ENCODE measurements around the gene FNDC1.

Gene FNDC1

DNA sequence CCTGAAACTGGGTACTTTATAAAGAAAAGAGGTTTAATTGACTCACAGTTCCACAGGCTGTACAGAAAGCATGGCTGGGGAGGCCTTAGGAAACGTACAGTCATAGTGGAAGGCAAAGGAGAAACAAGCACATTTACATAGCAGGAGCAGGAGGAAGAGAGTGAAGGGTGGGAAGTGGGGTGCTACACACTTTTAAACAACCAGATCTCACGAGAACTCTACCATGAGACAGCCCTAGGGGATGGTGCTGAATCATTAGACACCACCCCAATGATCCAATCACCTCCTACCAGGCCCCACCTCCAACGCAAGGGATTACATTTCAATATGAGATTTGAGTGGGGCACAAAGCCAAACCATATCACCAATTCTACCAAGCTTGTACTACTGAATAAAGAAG is 7.4 kb upstream of the FNDC1 start:
- WGBS (ENCODE audit: extremely low coverage, insufficient coverage, low lambda C conversion rate), result no CpG with 5 or more reads among the region's 3 CpGs
- H3K79me2 ChIP-seq (ENCODE audit: control insufficient read depth, insufficient read depth, low read length), result no peaks in the 10 kb centered on the region
- no peaks in the 10 kb centered on the region for H3K79me1 ChIP-seq (ENCODE audit: low read length)
- H2BK120ac ChIP-seq (ENCODE audit: low read depth, low read length), result no peak overlapping the region
- H3K4me1 ChIP-seq (ENCODE audit: control insufficient read depth, low read depth, low read length), result no peaks in the 10 kb centered on the region
- H2AK5ac ChIP-seq (ENCODE audit: low read length), result no peak overlapping the region
- H3K4me2 ChIP-seq (ENCODE audit: low read length), result no peak overlapping the region
- DNase-seq, result no peak
- H3K9ac ChIP-seq (ENCODE audit: low read length), result no peak overlapping the region
- no peak overlapping the region for H4K8ac ChIP-seq (ENCODE audit: low read depth, low read length)
- H3K27me3 ChIP-seq (ENCODE audit: insufficient read depth, low read length, poor library complexity), result no peaks in the 10 kb centered on the region
- H3K27ac ChIP-seq (ENCODE audit: low read depth, low read length), result no peak overlapping the region
- no peak overlapping the region for H2BK15ac ChIP-seq (replicated peaks; ENCODE audit: low read depth)
- no peak overlapping the region for H2BK5ac ChIP-seq (ENCODE audit: low read length)
- H3K18ac ChIP-seq (ENCODE audit: low read length), result no peak overlapping the region
- no peaks in the 10 kb centered on the region for H3K36me3 ChIP-seq (ENCODE audit: control insufficient read depth, insufficient read depth, low read length)
- no peak overlapping the region for H3K4me3 ChIP-seq (ENCODE audit: low read length)
- no peak overlapping the region for H3K56ac ChIP-seq (ENCODE audit: low read length)
- H3K23ac ChIP-seq (ENCODE audit: low read length), result no peak overlapping the region
- no peak overlapping the region for H4K5ac ChIP-seq (ENCODE audit: low read length)
- no peak overlapping the region for H3K4ac ChIP-seq (ENCODE audit: low read depth, low read length)

DNA sequence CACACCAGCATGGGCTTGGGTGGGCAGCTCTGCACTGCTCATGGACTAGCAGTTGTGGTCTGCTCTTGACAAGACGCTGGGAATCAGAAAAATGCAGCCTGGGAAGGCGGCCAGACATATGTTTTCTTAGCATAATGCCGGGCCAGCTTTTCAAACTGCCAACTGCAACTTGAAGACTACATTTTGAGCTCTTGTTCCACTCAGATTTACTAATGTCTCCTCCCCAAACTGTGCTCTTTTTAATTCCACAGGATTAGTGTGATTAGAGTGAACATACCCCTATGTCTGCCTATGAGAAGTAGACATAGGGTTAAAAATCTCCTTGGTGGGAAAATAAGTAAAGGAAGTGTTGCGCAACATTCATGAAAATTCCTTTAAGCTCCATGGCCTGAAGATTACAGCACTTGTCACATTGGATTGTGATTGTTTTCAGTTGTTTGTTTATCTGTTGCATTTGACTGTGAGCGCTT is 5.3 kb upstream of the FNDC1 start:
- Histone ChIP-seq H3K56ac (ENCODE audit: low read length) (no peak overlapping the region), H3K36me3 (ENCODE audit: control insufficient read depth, insufficient read depth, low read length) (no peaks in the 10 kb centered on the region), H3K79me2 (ENCODE audit: control insufficient read depth, insufficient read depth, low read length) (no peaks in the 10 kb centered on the region), H2AK5ac (ENCODE audit: low read length) (no peak overlapping the region), H3K27me3 (ENCODE audit: insufficient read depth, low read length, poor library complexity) (no peaks in the 10 kb centered on the region), H3K18ac (ENCODE audit: low read length) (no peak overlapping the region), H2BK5ac (ENCODE audit: low read length) (no peak overlapping the region), H3K4me1 (ENCODE audit: control insufficient read depth, low read depth, low read length) (no peaks in the 10 kb centered on the region), H3K4ac (ENCODE audit: low read depth, low read length) (no peak overlapping the region), H2BK15ac (replicated peaks; ENCODE audit: low read depth) (no peak overlapping the region), H3K27ac (ENCODE audit: low read depth, low read length) (no peak overlapping the region), H2BK120ac (ENCODE audit: low read depth, low read length) (no peak overlapping the region), H3K9ac (ENCODE audit: low read length) (no peak overlapping the region), H4K8ac (ENCODE audit: low read depth, low read length) (no peak overlapping the region), H3K4me2 (ENCODE audit: low read length) (no peak overlapping the region), H4K5ac (ENCODE audit: low read length) (no peak overlapping the region), H3K4me3 (ENCODE audit: low read length) (no peak overlapping the region), H3K79me1 (ENCODE audit: low read length) (no peaks in the 10 kb centered on the region), H3K23ac (ENCODE audit: low read length) (no peak overlapping the region)
- DNase-seq, result no peak
- no CpG with 5 or more reads among the region's 5 CpGs for WGBS (ENCODE audit: extremely low coverage, insufficient coverage, low lambda C conversion rate)

DNA sequence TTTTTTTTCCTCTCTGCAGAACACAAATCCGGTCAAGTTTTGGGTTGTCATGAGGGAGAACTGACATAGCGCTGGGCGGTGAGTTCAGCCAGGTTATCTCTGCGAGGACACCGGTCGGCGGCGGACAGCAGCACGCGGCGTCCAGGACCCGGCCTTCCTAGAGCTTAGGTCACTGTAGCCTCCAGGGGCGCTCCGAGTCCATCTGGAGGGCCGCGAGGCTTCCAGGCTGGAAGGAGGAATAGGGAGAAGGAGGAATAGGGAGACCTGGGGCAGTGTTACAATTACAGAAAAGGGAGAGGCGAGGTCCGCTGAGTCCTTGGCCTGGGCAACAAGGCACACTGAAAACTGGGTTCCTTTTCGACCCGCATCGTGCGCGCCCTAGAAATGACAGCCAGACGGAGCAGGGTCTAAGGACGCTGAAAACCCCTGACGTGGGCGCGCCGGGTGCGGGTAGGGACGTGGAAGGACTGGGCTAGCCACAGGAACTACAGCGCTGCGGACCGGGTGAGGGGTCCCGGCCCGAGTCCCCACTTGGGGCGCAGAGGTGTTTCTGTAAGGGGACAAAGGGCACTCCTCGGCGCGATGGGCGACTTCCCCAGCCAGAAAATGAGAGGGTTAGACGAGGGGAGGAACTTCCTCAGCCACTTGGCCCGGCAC is 536 bp upstream of the FNDC1 start:
- Histone ChIP-seq H3K9ac (ENCODE audit: low read length) (peak overlapping the region; percentile 50), H4K8ac (ENCODE audit: low read depth, low read length) (no peak overlapping the region), H3K79me2 (ENCODE audit: control insufficient read depth, insufficient read depth, low read length) (no peaks in the 10 kb centered on the region), H3K4me2 (ENCODE audit: low read length) (peak overlapping the region; percentile 67), H2BK5ac (ENCODE audit: low read length) (no peak overlapping the region), H3K4me1 (ENCODE audit: control insufficient read depth, low read depth, low read length) (no peaks in the 10 kb centered on the region), H3K27ac (ENCODE audit: low read depth, low read length) (no peak overlapping the region), H3K4ac (ENCODE audit: low read depth, low read length) (no peak overlapping the region), H3K56ac (ENCODE audit: low read length) (peak overlapping the region; percentile 63), H3K36me3 (ENCODE audit: control insufficient read depth, insufficient read depth, low read length) (no peaks in the 10 kb centered on the region), H4K5ac (ENCODE audit: low read length) (no peak overlapping the region), H3K27me3 (ENCODE audit: insufficient read depth, low read length, poor library complexity) (peaks cover 13% of the 10 kb centered on the region), H2AK5ac (ENCODE audit: low read length) (no peak overlapping the region), H3K4me3 (ENCODE audit: low read length) (peak overlapping the region; percentile 3), H2BK120ac (ENCODE audit: low read depth, low read length) (no peak overlapping the region), H2BK15ac (replicated peaks; ENCODE audit: low read depth) (no peak overlapping the region), H3K23ac (ENCODE audit: low read length) (no peak overlapping the region), H3K18ac (ENCODE audit: low read length) (no peak overlapping the region), H3K79me1 (ENCODE audit: low read length) (no peaks in the 10 kb centered on the region)
- DNase-seq, result peak; percentile 87
- no CpG with 5 or more reads among the region's 43 CpGs for WGBS (ENCODE audit: extremely low coverage, insufficient coverage, low lambda C conversion rate)

DNA sequence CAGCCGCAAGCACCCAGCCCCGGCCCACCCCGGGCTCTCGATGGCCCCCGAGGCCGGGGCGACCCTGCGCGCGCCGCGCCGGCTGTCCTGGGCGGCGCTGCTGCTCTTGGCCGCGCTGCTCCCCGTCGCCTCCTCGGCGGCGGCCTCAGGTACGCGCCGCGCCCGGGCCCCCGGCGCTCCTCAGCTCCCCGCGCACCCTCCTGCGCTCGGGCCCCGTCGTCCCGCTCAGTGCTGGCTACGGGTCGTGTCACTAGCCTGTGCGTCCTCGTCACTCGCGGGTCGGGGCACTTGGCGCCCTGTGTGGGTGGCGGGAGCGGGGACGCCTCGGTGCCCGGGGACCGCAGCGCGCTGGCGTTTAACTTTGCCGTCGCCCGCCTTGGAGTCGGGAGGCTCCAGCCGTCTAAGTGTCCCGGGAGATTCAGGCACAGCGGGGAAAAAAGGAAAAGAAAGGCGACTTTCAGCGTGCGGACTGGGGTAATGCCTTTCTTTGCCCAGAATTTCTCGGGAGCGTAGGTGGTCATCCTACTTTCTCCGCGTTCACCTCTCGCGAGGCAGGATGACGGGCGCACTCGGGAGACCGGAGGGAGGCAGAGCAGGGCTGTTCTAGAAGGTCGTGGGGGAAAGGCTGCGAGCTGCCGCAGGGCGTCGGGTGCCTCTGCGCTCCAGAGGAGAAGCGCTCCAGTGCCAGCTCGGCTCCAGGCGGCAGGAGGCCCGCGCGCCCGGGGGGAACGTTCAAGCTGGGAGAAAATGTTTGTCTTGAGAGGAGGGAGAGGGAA is 545 bp downstream of the FNDC1 start:
- WGBS (ENCODE audit: extremely low coverage, insufficient coverage, low lambda C conversion rate), result no CpG with 5 or more reads among the region's 87 CpGs
- peaks cover 13% of the 10 kb centered on the region for H3K27me3 ChIP-seq (ENCODE audit: insufficient read depth, low read length, poor library complexity)
- H3K27ac ChIP-seq (ENCODE audit: low read depth, low read length), result no peak overlapping the region

DNA sequence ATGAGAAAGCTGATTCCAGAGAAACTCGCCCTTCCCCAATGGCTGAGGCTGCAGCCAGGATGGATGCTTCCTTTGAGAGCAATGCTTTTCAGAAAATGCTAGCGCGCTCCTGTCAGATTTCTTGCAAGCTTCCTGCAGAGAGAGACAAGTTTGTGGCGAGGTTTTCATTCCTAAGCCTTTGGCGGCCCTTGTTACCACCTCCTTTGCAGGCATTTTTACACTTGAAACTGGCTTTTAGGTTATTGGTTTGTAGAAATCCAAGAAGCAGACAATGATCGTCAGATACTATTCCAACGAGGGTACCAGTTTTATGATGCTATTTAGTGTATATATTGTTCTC is 1.1 kb downstream of the FNDC1 start:
- Histone ChIP-seq H4K8ac (ENCODE audit: low read depth, low read length) (no peak overlapping the region), H2BK15ac (replicated peaks; ENCODE audit: low read depth) (no peak overlapping the region), H3K56ac (ENCODE audit: low read length) (peak overlapping the region; percentile 22), H3K27me3 (ENCODE audit: insufficient read depth, low read length, poor library complexity) (peaks cover 13% of the 10 kb centered on the region), H3K23ac (ENCODE audit: low read length) (no peak overlapping the region), H3K4me1 (ENCODE audit: control insufficient read depth, low read depth, low read length) (no peaks in the 10 kb centered on the region), H2BK5ac (ENCODE audit: low read length) (no peak overlapping the region), H3K36me3 (ENCODE audit: control insufficient read depth, insufficient read depth, low read length) (no peaks in the 10 kb centered on the region), H2AK5ac (ENCODE audit: low read length) (no peak overlapping the region), H3K4ac (ENCODE audit: low read depth, low read length) (no peak overlapping the region), H3K4me2 (ENCODE audit: low read length) (peak overlapping the region; percentile 61), H3K27ac (ENCODE audit: low read depth, low read length) (no peak overlapping the region), H3K79me1 (ENCODE audit: low read length) (no peaks in the 10 kb centered on the region), H3K4me3 (ENCODE audit: low read length) (no peak overlapping the region), H4K5ac (ENCODE audit: low read length) (no peak overlapping the region), H3K79me2 (ENCODE audit: control insufficient read depth, insufficient read depth, low read length) (no peaks in the 10 kb centered on the region), H2BK120ac (ENCODE audit: low read depth, low read length) (no peak overlapping the region), H3K18ac (ENCODE audit: low read length) (no peak overlapping the region), H3K9ac (ENCODE audit: low read length) (no peak overlapping the region)
- no peak for DNase-seq
- no CpG with 5 or more reads among the region's 7 CpGs for WGBS (ENCODE audit: extremely low coverage, insufficient coverage, low lambda C conversion rate)

More for the DNA sequence above, 545 bp downstream of the FNDC1 start:
- Histone ChIP-seq H3K9ac (ENCODE audit: low read length) (peak overlapping the region; percentile 54), H3K79me2 (ENCODE audit: control insufficient read depth, insufficient read depth, low read length) (no peaks in the 10 kb centered on the region), H3K23ac (ENCODE audit: low read length) (no peak overlapping the region), H4K5ac (ENCODE audit: low read length) (no peak overlapping the region), H4K8ac (ENCODE audit: low read depth, low read length) (no peak overlapping the region), H2BK120ac (ENCODE audit: low read depth, low read length) (no peak overlapping the region), H3K4me1 (ENCODE audit: control insufficient read depth, low read depth, low read length) (no peaks in the 10 kb centered on the region), H3K4me3 (ENCODE audit: low read length) (peak overlapping the region; percentile 11), H2BK5ac (ENCODE audit: low read length) (no peak overlapping the region), H2AK5ac (ENCODE audit: low read length) (no peak overlapping the region), H3K56ac (ENCODE audit: low read length) (peak overlapping the region; percentile 70), H3K4ac (ENCODE audit: low read depth, low read length) (no peak overlapping the region), H2BK15ac (replicated peaks; ENCODE audit: low read depth) (no peak overlapping the region), H3K4me2 (ENCODE audit: low read length) (peak overlapping the region; percentile 61), H3K79me1 (ENCODE audit: low read length) (no peaks in the 10 kb centered on the region), H3K18ac (ENCODE audit: low read length) (no peak overlapping the region), H3K36me3 (ENCODE audit: control insufficient read depth, insufficient read depth, low read length) (no peaks in the 10 kb centered on the region)
- peak; percentile 90 for DNase-seq

Data from mesendoderm (in vitro differentiated cells).